ENCODE measurements around the gene MAPK10. TPM values are rescaled to one million over a fixed set of nuclear protein-coding genes. Genes with fewer than 3 reads are reported as not detected.

The MAPK10 gene
- total and polyA plus RNA-seq, 2 of the 8 experiments (the other 6 are each of a cell fraction or from before 2014, with no cell fraction given) = 2.5 to 3.1 TPM

DNA sequence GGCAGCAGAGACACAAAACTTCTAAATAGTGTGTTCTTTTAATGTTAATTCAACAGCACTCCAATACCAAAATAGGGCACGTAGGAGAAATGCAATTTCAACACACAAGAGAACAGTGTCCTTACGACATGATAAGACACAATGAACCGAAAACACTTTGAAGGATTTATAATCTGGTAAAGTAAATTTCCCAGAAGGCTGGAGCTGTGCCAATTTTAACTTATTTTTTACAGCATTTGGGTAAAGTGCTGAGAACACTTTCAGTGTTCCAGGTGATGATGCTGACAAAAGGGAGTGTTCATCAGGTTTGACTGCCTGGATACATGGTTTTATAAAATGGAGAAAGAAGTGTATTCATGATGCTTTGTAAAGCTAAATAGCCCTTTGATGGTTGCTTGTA lies 76.5 kb downstream of the MAPK10 start:
- no peak overlapping the region for H2AK5ac ChIP-seq (ENCODE audit: low read depth, low read length)
- H3K27me3 ChIP-seq (replicated peaks in 1 of 4; ENCODE audit: control insufficient read depth in 3 of 4, extremely low read depth in 1 of 4, insufficient read depth in 3 of 4, low read length in 3 of 4) = no peaks in the 10 kb centered on the region
- DNase-seq (ENCODE audit: low read depth in 1 of 2, low spot score in 2 of 2) (no peak), FAIRE-seq (no peak)
- no peak overlapping the region for H2BK12ac ChIP-seq (ENCODE audit: low read depth, low read length)
- TF ChIP-seq RNF2 (IDR thresholded peaks at IDR 0.05; ENCODE audit: borderline replicate concordance, low read depth, low read length, missing control alignments, poor library complexity, severe bottlenecking) (no peak), TBP (IDR thresholded peaks at IDR 0.05; ENCODE audit: low read depth, low read length) (no peak), ZNF274 (IDR thresholded peaks at IDR 0.05; ENCODE audit: borderline replicate concordance, extremely low read depth, low read length) (no peak), BACH1 (IDR thresholded peaks at IDR 0.05; ENCODE audit: low read length) (no peak), ASH2L (IDR thresholded peaks at IDR 0.05; ENCODE audit: low read length) (no peak), TEAD4 (IDR thresholded peaks at IDR 0.05; ENCODE audit: low read depth, low read length) (no peak), CREB1 (IDR thresholded peaks at IDR 0.05) (no peak), RFX5 (IDR thresholded peaks at IDR 0.05; ENCODE audit: borderline replicate concordance, low read depth, low read length) (no peak), POLR2AphosphoS5 (IDR thresholded peaks at IDR 0.05; ENCODE audit: low read depth, low read length) (no peak), EP300 (IDR thresholded peaks at IDR 0.05; ENCODE audit: borderline replicate concordance in 1 of 2, low read depth in 2 of 2, low read length in 2 of 2) (no peak)
- no peaks in the 10 kb centered on the region for H3K36me3 ChIP-seq (ENCODE audit: control insufficient read depth in 2 of 4, insufficient read depth in 4 of 4, low read length in 3 of 4)
- H3K14ac ChIP-seq (ENCODE audit: insufficient read length) = no peak overlapping the region
- H3K4me2 ChIP-seq (ENCODE audit: insufficient read depth in 1 of 2, low read depth in 2 of 2, low read length in 2 of 2) = no peak overlapping the region
- H4K91ac ChIP-seq (replicated peaks; ENCODE audit: insufficient read length, low read length) = no peak overlapping the region
- no peak overlapping the region for H3K56ac ChIP-seq (replicated peaks; ENCODE audit: insufficient read length, low read depth, low read length)
- no peaks in the 10 kb centered on the region for H3K9me3 ChIP-seq (ENCODE audit: insufficient read depth in 2 of 2, low read depth in 1 of 2, low read length in 1 of 2)
- H4K8ac ChIP-seq (ENCODE audit: extremely low read depth, insufficient read depth, low read length) = no peak overlapping the region
- H3K4me3 ChIP-seq (ENCODE audit: extremely low read depth in 1 of 4, insufficient read depth in 2 of 4, low read depth in 3 of 4, low read length in 4 of 4) = no peak overlapping the region
- H2BK15ac ChIP-seq (ENCODE audit: low read length) = no peak overlapping the region
- H2BK120ac ChIP-seq (replicated peaks; ENCODE audit: low read depth, low read length) = no peak overlapping the region
- no peak overlapping the region for H3K18ac ChIP-seq (ENCODE audit: extremely low read depth, low read length)
- H3K4me1 ChIP-seq (replicated peaks in 1 of 4; ENCODE audit: control insufficient read depth in 3 of 4, insufficient read depth in 4 of 4, low read length in 3 of 4) = no peaks in the 10 kb centered on the region
- no peak overlapping the region for H2BK20ac ChIP-seq (ENCODE audit: low read length)
- H2BK5ac ChIP-seq (ENCODE audit: low read depth, low read length) = no peak overlapping the region; the same call in 1 of the 2 replicates
- H3K4ac ChIP-seq (replicated peaks; ENCODE audit: insufficient read length, low read depth, low read length) = no peak overlapping the region
- CTCF ChIA-PET (ENCODE audit: partially characterized antibody) = no interaction called here
- no peaks in the 10 kb centered on the region for H3K23me2 ChIP-seq (ENCODE audit: low read depth, low read length)
- H3K79me2 ChIP-seq (ENCODE audit: control insufficient read depth in 1 of 2, insufficient read depth in 2 of 2, low read length in 2 of 2) = no peaks in the 10 kb centered on the region
- WGBS, 2 experiments (ENCODE audit: extremely low coverage in 1 of 2, insufficient coverage in 1 of 2, insufficient read length in 1 of 2, insufficient replicate concordance in 2 of 2, low coverage in 1 of 2, low lambda C conversion rate in 2 of 2, missing lambda C conversion rate in 1 of 2) = 91% methylated on average over 3 of the region's 3 CpGs; no CpG with 5 or more reads in 1 of the 2 experiments
- H3K23ac ChIP-seq (ENCODE audit: insufficient read length) = no peak overlapping the region
- no peak overlapping the region for H4K5ac ChIP-seq (ENCODE audit: insufficient read length, low read depth, low read length)
- no peak overlapping the region for H2AFZ ChIP-seq (ENCODE audit: low read length)
- H4K20me1 ChIP-seq (replicated peaks in 1 of 2; ENCODE audit: control insufficient read depth in 1 of 2, insufficient read depth in 2 of 2, low read length in 2 of 2) = no peaks in the 10 kb centered on the region
- POLR2A ChIA-PET (ENCODE audit: partially characterized antibody) = no interaction called here
- no peak overlapping the region for H3K27ac ChIP-seq (ENCODE audit: low read depth, low read length)
- no peaks in the 10 kb centered on the region for H3K79me1 ChIP-seq (ENCODE audit: low read depth, low read length)
- no peak overlapping the region for H3K9ac ChIP-seq (replicated peaks in 1 of 4; ENCODE audit: extremely low read depth in 1 of 4, low read depth in 3 of 4, low read length in 3 of 4)
